Vagina (tissue), 2 donors: ENCODE data around the gene HHLA2.

Source experiments
- POLR2A ChIP-seq, 2 donors: fragments of 450-650 bp; IDR thresholded peaks; one replicate each; pipeline ENCODE4 v1.6.1; 2017; ENCODE audit warnings: antibody characterized with exemption in 2 of 2, mild to moderate bottlenecking in 2 of 2, moderate library complexity in 2 of 2
- POLR2AphosphoS5 ChIP-seq, 2 donors: sonication (generic); formaldehyde crosslinking; IDR thresholded peaks; one replicate each; pipeline ENCODE4 v1.9.0; 2017; ENCODE audit warnings: antibody characterized with exemption in 2 of 2, mild to moderate bottlenecking in 2 of 2, low read depth in 1 of 2; ENCODE audit not compliant: insufficient read depth in 1 of 2

DNA sequence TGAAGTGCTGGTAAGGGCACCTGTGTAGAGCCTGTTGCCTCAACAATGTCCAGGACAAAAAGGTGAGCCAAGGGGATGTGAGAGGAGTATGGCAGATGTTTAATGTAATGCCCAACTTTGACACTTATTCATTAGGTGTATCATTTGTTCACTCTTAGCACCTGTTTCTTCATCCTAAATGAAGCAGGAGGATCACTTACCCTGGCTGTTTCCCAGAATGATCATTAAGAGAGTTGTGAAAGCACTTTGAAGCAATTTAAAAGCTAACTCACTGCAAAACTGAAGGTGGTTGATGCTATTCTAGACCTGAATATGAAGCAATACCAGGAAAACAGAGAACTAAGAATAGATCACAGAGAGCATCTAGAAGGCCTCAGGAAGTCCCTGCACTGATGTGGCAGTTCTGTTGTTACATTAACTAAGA is 3.4 kb upstream of the HHLA2 start:
- TF ChIP-seq POLR2AphosphoS5 (IDR thresholded peaks at IDR 0.05; ENCODE audit: insufficient read depth in 1 of 2, low read depth in 1 of 2) (no peak), POLR2A (IDR thresholded peaks at IDR 0.05) (no peak)
